HG02981 (cell line): ENCODE measurements around the gene MARCHF9.
A peak's percentile ranks its signal among the peaks of the same experiment; 100 is the strongest.

Experiments used
- ATAC-seq: cut with Tn5 transposase; IDR thresholded peaks from one replicate; pipeline ENCODE4 v1.9.1; 2021; ENCODE audit warnings: mild to moderate bottlenecking, moderate library complexity; ENCODE audit not compliant: unreplicated experiment

The MARCHF9 gene

GRCh38 chr12:57724003-57724935 lies 30.6 kb upstream of the MARCHF9 start:
- no peak for ATAC-seq

- no peak for ATAC-seq
These were observed 29.8 kb upstream of the MARCHF9 start for GRCh38 chr12:57724936-57725740.

GRCh38 chr12:57725851-57726150 lies 29.1 kb upstream of the MARCHF9 start:
- ATAC-seq, result no peak

GRCh38 chr12:57726151-57726883 lies 28.6 kb upstream of the MARCHF9 start:
- peak; percentile 46 for ATAC-seq

- no peak for ATAC-seq
These were observed 27.8 kb upstream of the MARCHF9 start for GRCh38 chr12:57726884-57727757.

GRCh38 chr12:57727758-57728395 lies 27.0 kb upstream of the MARCHF9 start:
- no peak for ATAC-seq

- no peak for ATAC-seq
These were observed 25.5 kb upstream of the MARCHF9 start for GRCh38 chr12:57729321-57729844.

- ATAC-seq, result no peak
These were observed 24.4 kb upstream of the MARCHF9 start for GRCh38 chr12:57730336-57731067.

GRCh38 chr12:57731411-57732080 lies 23.4 kb upstream of the MARCHF9 start:
- ATAC-seq, result no peak

- ATAC-seq, result no peak
These were observed 22.6 kb upstream of the MARCHF9 start for GRCh38 chr12:57732270-57732669.

- no peak for ATAC-seq
These were observed 21.9 kb upstream of the MARCHF9 start for GRCh38 chr12:57732726-57733593.

GRCh38 chr12:57733928-57734327 lies 21.0 kb upstream of the MARCHF9 start:
- ATAC-seq, result no peak

- ATAC-seq, result no peak
These were observed 20.3 kb upstream of the MARCHF9 start for GRCh38 chr12:57734591-57734990.

- no peak for ATAC-seq
These were observed 19.6 kb upstream of the MARCHF9 start for GRCh38 chr12:57735198-57735855.

- no peak for ATAC-seq
These were observed 18.8 kb upstream of the MARCHF9 start for GRCh38 chr12:57735952-57736740.
